A549 (cell line): Measurements from ENCODE around the gene PPP1R12C. TPM values are rescaled to one million over a fixed set of nuclear protein-coding genes. Genes with fewer than 3 reads are reported as not detected.
A peak's percentile ranks its signal among the peaks of the same experiment; 100 is the strongest.

Source experiments
- ATAC-seq, 2 experiments: fragments of 200-7000 bp in 1 of 2; fragments of >200 bp in 1 of 2; cut with Nextera tagmentation in 1 of 2; cut with Tn5 transposase in 1 of 2; 3 replicates each; pipeline versions ENCODE4 v1.8.0 to v1.9.1; 2018 to 2020; ENCODE audit warnings: mild to moderate bottlenecking in 1 of 2, moderate library complexity in 1 of 2
- CTCF ChIA-PET: fragments of 300-600 bp; sonication (Branson Sonifier 250); formaldehyde crosslinking; extraction: SDS; loops from one replicate; lab custom pipeline; 2021; ENCODE audit warnings: antibody characterized with exemption, inconsistent platforms; lab: Yijun Ruan, JAX
- POLR2A ChIA-PET: fragments of 350-600 bp; formaldehyde crosslinking; extraction: SDS; loops from one replicate; lab custom pipeline; 2021; ENCODE audit warnings: antibody characterized with exemption, inconsistent platforms; lab: Yijun Ruan, JAX
- DNase-seq, 2 experiments: peaks; one replicate each; pipeline versions ENCODE4 v3.0.0 to v3.0.0-alpha.2; 2011 to 2016; ENCODE audit warnings: low read depth in 1 of 2, low spot score in 1 of 2
- FAIRE-seq: peaks from 2 replicates; lab custom pipeline; 2011; peaks lifted over from hg19 to GRCh38; lab: Jason Lieb, UNC
- H3K27ac ChIP-seq, 2 experiments: fragments of >200 bp; sonication (Bioruptor Twin); formaldehyde crosslinking; 3 replicates each; pipeline ENCODE4 v1.5.1; 2016 to 2017
- H3K4me1 ChIP-seq: fragments of >200 bp; sonication (Bioruptor Twin); formaldehyde crosslinking; 3 replicates; pipeline ENCODE4 v1.6.1; 2016
- H3K4me2 ChIP-seq: fragments of >200 bp; sonication (Bioruptor Twin); formaldehyde crosslinking; 3 replicates; pipeline ENCODE4 v1.6.1; 2016
- H3K4me3 ChIP-seq: fragments of >200 bp; sonication (Bioruptor Twin); formaldehyde crosslinking; 3 replicates; pipeline ENCODE4 v1.5.1; 2016
- H3K9me3 ChIP-seq: fragments of >200 bp; sonication (Bioruptor Twin); formaldehyde crosslinking; 3 replicates; pipeline ENCODE4 v1.6.1; 2016
- BCL3 ChIP-seq: fragments of >200 bp; sonication (Bioruptor Twin); formaldehyde crosslinking; IDR thresholded peaks from 3 replicates; pipeline ENCODE4 v1.6.1; 2016
- ELK1 ChIP-seq: fragments of 150-350 bp; IDR thresholded peaks from 2 replicates; pipeline ENCODE4 v1.6.1; 2014; ENCODE audit warnings: low read depth, mild to moderate bottlenecking, low read length
- EP300 ChIP-seq, 2 experiments: fragments of >200 bp; sonication (Bioruptor Twin); formaldehyde crosslinking; IDR thresholded peaks; 2 replicates in 1 of 2; 3 replicates in 1 of 2; pipeline ENCODE4 v1.6.1; 2016 to 2017
- ESRRA ChIP-seq: fragments of 150-350 bp; IDR thresholded peaks from 2 replicates; pipeline ENCODE4 v1.6.1; 2014; ENCODE audit warnings: mild to moderate bottlenecking, low read length, borderline replicate concordance
- FOXS1 ChIP-seq: fragments of 250-450 bp; sonication (Bioruptor Pico); IDR thresholded peaks from 2 replicates; pipeline ENCODE4 v1.5.0; 2020; ENCODE audit warnings: mild to moderate bottlenecking, moderate library complexity
- HDAC2 ChIP-seq: fragments of 200-600 bp; sonication (generic); IDR thresholded peaks from 2 replicates; pipeline ENCODE4 v1.6.1; 2016
- HES2 ChIP-seq: fragments of >200 bp; sonication (Bioruptor Twin); formaldehyde crosslinking; IDR thresholded peaks from 2 replicates; pipeline ENCODE4 v1.6.1; 2016
- HOXB13 ChIP-seq: fragments of 250-450 bp; sonication (Bioruptor Pico); IDR thresholded peaks from 2 replicates; pipeline ENCODE4 v1.5.0; 2020; ENCODE audit warnings: low read depth, mild to moderate bottlenecking, moderate library complexity
- POLR2AphosphoS2 ChIP-seq: conservative IDR thresholded peaks from 2 replicates; pipeline ENCODE4 v1.6.1; 2012; ENCODE audit warnings: low read length, improper control_type of control experiment, inconsistent platforms
- RCOR1 ChIP-seq: fragments of 150-350 bp; IDR thresholded peaks from 2 replicates; pipeline ENCODE4 v1.6.1; 2014; ENCODE audit warnings: antibody characterized with exemption, low read length, low read depth
- SREBF2 ChIP-seq: fragments of 450-650 bp; IDR thresholded peaks from 2 replicates; pipeline ENCODE4 v1.6.1; 2014; ENCODE audit warnings: mild to moderate bottlenecking, moderate library complexity
- TFCP2L1 ChIP-seq: fragments of 250-450 bp; sonication (Bioruptor Pico); IDR thresholded peaks from 2 replicates; pipeline ENCODE4 v1.5.0; 2021; ENCODE audit warnings: mild to moderate bottlenecking
- ZC3H11A ChIP-seq: fragments of 450-650 bp; IDR thresholded peaks from 2 replicates; pipeline ENCODE4 v1.6.1; 2014; ENCODE audit warnings: antibody characterized with exemption, mild to moderate bottlenecking
- ZFP36 ChIP-seq: fragments of 450-650 bp; IDR thresholded peaks from 2 replicates; pipeline ENCODE4 v1.6.1; 2014; ENCODE audit warnings: borderline replicate concordance; ENCODE audit not compliant: partially characterized antibody
- WGBS: methylation state at CpG from one replicate; pipeline ENCODE4 v1.1.6; 2017; ENCODE audit errors: missing lambda C conversion rate; 5-methylcytosine and 5-hydroxymethylcytosine counted together
- polyA plus RNA-seq, 4 experiments: library from polyadenylated mRNA; depleted of rRNA in 3 of 4; stranded (reverse); fragments of >200 nt; fragmentation: RNase III in 1 of 4; extraction: RNeasy Plus Mini Kit Qiagen cat#74134 plus additional on column Dnase treatment in 1 of 4; gene quantifications; 2 replicates in 3 of 4; 3 replicates in 1 of 4; pipeline ENCODE4 v1.2.3, GENCODE V29; 2011 to 2017
- TF ChIP-seq, protein P1 (sequence below): fragments of 250-450 bp; sonication (Bioruptor Pico); IDR thresholded peaks from 2 replicates; pipeline ENCODE4 v1.5.0; 2021; ENCODE audit warnings: mild to moderate bottlenecking, moderate library complexity, borderline replicate concordance
- TF ChIP-seq, protein P2 (sequence below): fragments of 450-650 bp; IDR thresholded peaks from 2 replicates; pipeline ENCODE4 v1.6.1; 2014; ENCODE audit warnings: antibody characterized with exemption
- TF ChIP-seq, protein P3 (sequence below): IDR thresholded peaks from 2 replicates; pipeline ENCODE4 v1.6.1; 2012

The PPP1R12C gene
- polyA plus RNA-seq, 2 of the 4 experiments (the other 2 are of a cell fraction): 22.0 to 70.3 TPM

- DNase-seq (no peak), ATAC-seq (no peak)
- H3K27ac ChIP-seq: 0 out of 6 replicates have a peak within 1 kb of the TSS, but pooled peaks of 1 of the 2 experiments have one; percentile 11
- WGBS: 70% methylated on average over 18 of the region's 18 CpGs
- no peak within 1 kb of the TSS for H3K4me3 ChIP-seq
- peaks cover 13% of the 10 kb centered on the region for H3K4me1 ChIP-seq
- H3K9me3 ChIP-seq: no peaks in the 10 kb centered on the region
- TF ChIP-seq, protein P1, sequence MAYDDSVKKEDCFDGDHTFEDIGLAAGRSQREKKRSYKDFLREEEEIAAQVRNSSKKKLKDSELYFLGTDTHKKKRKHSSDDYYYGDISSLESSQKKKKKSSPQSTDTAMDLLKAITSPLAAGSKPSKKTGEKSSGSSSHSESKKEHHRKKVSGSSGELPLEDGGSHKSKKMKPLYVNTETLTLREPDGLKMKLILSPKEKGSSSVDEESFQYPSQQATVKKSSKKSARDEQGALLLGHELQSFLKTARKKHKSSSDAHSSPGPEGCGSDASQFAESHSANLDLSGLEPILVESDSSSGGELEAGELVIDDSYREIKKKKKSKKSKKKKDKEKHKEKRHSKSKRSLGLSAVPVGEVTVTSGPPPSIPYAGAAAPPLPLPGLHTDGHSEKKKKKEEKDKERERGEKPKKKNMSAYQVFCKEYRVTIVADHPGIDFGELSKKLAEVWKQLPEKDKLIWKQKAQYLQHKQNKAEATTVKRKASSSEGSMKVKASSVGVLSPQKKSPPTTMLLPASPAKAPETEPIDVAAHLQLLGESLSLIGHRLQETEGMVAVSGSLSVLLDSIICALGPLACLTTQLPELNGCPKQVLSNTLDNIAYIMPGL (CRISPR knock-in tag): no peak
- no peak for TF ChIP-seq SREBF2
- TF ChIP-seq HDAC2: no peak
- TF ChIP-seq ELK1: no peak
- TF ChIP-seq HES2: no peak
- TF ChIP-seq RCOR1: no peak
- TF ChIP-seq, protein P2, sequence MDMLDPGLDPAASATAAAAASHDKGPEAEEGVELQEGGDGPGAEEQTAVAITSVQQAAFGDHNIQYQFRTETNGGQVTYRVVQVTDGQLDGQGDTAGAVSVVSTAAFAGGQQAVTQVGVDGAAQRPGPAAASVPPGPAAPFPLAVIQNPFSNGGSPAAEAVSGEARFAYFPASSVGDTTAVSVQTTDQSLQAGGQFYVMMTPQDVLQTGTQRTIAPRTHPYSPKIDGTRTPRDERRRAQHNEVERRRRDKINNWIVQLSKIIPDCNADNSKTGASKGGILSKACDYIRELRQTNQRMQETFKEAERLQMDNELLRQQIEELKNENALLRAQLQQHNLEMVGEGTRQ: no peak
- TF ChIP-seq EP300 (IDR thresholded peaks at IDR 0.05): no peak
- no peak for TF ChIP-seq TFCP2L1 (CRISPR knock-in tag)
- TF ChIP-seq ZC3H11A: no peak
- no peak for TF ChIP-seq POLR2AphosphoS2
- TF ChIP-seq HOXB13 (CRISPR knock-in tag): no peak
- TF ChIP-seq, all 56 proteins: peak for 0
- FAIRE-seq: no peak
- H3K4me2 ChIP-seq: no peak within 1 kb of the TSS
- ChIA-PET CTCF (interaction anchor here (0.7 to 8.3 kb wide), 4 partner anchors 8 to 378 kb away, joined by 3 to 77 read pairs (median 4); no protein-coding TSS in a partner anchor), POLR2A (no interaction called here)
These were observed 42.0 kb downstream of the PPP1R12C start, which contains the start of gene EPS8L1 for GRCh38 chr19:55075371-55075998. EPS8L1 (plus strand) TSS chr19:55075869; CDS start chr19:55076445, 576 bp downstream.

DNA sequence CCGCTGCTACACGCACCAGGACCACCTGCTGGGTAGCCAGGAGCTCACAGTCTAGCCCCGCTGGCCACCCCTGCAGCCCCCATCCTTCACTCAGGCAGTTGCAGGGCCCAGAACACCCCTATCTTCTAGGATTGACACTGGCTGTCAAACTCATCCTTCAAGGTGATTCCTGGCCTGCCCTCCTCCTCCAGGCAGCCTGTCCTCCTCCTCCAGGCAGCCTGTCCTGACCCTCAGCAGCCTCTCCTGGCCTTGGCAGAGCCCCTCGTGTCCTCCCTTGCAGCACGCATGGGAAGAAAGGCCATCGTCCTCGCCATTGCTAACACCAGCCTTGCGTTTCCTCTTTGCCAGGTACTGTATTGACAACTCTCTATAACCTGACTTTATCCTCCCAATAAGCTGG lies 45.5 kb downstream of the PPP1R12C start:
- 71% methylated on average over 8 of the region's 8 CpGs for WGBS
- peak; percentile 50 for TF ChIP-seq ZFP36
- no peak for TF ChIP-seq BCL3
- TF ChIP-seq ELK1: no peak
- TF ChIP-seq, protein P2: no peak
- no peak for TF ChIP-seq ESRRA
- no peak for TF ChIP-seq FOXS1 (CRISPR knock-in tag)
- TF ChIP-seq, protein P3, sequence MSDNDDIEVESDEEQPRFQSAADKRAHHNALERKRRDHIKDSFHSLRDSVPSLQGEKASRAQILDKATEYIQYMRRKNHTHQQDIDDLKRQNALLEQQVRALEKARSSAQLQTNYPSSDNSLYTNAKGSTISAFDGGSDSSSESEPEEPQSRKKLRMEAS: no peak
- TF ChIP-seq RCOR1: no peak
- H3K9me3 ChIP-seq: no peaks in the 10 kb centered on the region
- no peak for FAIRE-seq
- POLR2A ChIA-PET: no interaction called here
- no peak overlapping the region for H3K4me3 ChIP-seq
- H3K4me1 ChIP-seq: peaks cover 27% of the 10 kb centered on the region
- DNase-seq: no peak
- ATAC-seq: no peak
- CTCF ChIA-PET: interaction anchor here (1.7 to 8.3 kb wide), 2 partner anchors 16 to 70 kb away, joined by 4 to 77 read pairs; no protein-coding TSS in a partner anchor
- peak overlapping the region in 1 of 2 experiments; percentile 63; a peak in 3 of 6 replicates for H3K27ac ChIP-seq
- no peak overlapping the region for H3K4me2 ChIP-seq
